KMS-11 (cell line): ENCODE measurements around the gene SLC16A1.

Experiments used
- H2AFZ ChIP-seq: fragments of 200-600 bp; sonication (generic); 2 replicates; pipeline ENCODE4 v1.6.1; 2016; ENCODE audit warnings: antibody characterized with exemption, mixed run types, low read depth
- H3K27ac ChIP-seq: fragments of 200-600 bp; sonication (generic); 2 replicates; pipeline ENCODE4 v1.6.1; 2016; ENCODE audit warnings: mild to moderate bottlenecking, mixed run types
- H3K27me3 ChIP-seq: fragments of 200-600 bp; sonication (generic); 2 replicates; pipeline ENCODE4 v1.6.1; 2017; ENCODE audit warnings: mild to moderate bottlenecking, low read depth, mixed run types, moderate library complexity; ENCODE audit not compliant: insufficient read depth
- H3K36me3 ChIP-seq: fragments of 200-600 bp; sonication (generic); 2 replicates; pipeline ENCODE4 v1.6.1; 2017; ENCODE audit warnings: mild to moderate bottlenecking, mixed run types; ENCODE audit not compliant: insufficient read depth
- H3K4me1 ChIP-seq: fragments of 200-600 bp; sonication (generic); 2 replicates; pipeline ENCODE4 v1.6.1; 2016; ENCODE audit warnings: mild to moderate bottlenecking, low read depth, mixed run types; ENCODE audit not compliant: poor library complexity, severe bottlenecking
- H3K4me2 ChIP-seq: fragments of 200-600 bp; sonication (generic); 2 replicates; pipeline ENCODE4 v1.7.0; 2016; ENCODE audit warnings: mild to moderate bottlenecking, mixed run types
- H3K4me3 ChIP-seq: fragments of 200-600 bp; sonication (generic); IDR thresholded peaks from 2 replicates; pipeline ENCODE4 v1.6.1; 2017; ENCODE audit warnings: low read depth, low read length, mixed read lengths; ENCODE audit not compliant: insufficient read depth
- H3K79me2 ChIP-seq: fragments of 200-600 bp; sonication (generic); 2 replicates; pipeline ENCODE4 v1.6.1; 2016; ENCODE audit warnings: low read depth, mixed run types; ENCODE audit not compliant: insufficient read depth
- H3K9ac ChIP-seq: fragments of 200-600 bp; sonication (generic); 2 replicates; pipeline ENCODE4 v1.6.1; 2016; ENCODE audit warnings: mild to moderate bottlenecking, mixed run types
- H4K20me1 ChIP-seq: fragments of 200-600 bp; sonication (generic); 2 replicates; pipeline ENCODE4 v1.6.1; 2016; ENCODE audit warnings: mild to moderate bottlenecking, mixed run types; ENCODE audit not compliant: insufficient read depth
- CTCF ChIP-seq: fragments of 200-600 bp; sonication (generic); conservative IDR thresholded peaks from 2 replicates; pipeline ENCODE4 v1.6.1; 2017; ENCODE audit warnings: low read depth, mild to moderate bottlenecking, antibody characterized with exemption, low read length, moderate library complexity, mixed read lengths

SLC16A1 gene

GRCh38 chr1:112974646-112975045 lies 18.6 kb upstream of the SLC16A1 start:
- Histone ChIP-seq H4K20me1 (no peaks in the 10 kb centered on the region), H3K4me3 (no peak overlapping the region), H3K9ac (no peak overlapping the region), H3K4me1 (no peaks in the 10 kb centered on the region), H2AFZ (no peak overlapping the region), H3K79me2 (no peaks in the 10 kb centered on the region), H3K27me3 (no peaks in the 10 kb centered on the region), H3K27ac (no peak overlapping the region), H3K4me2 (no peak overlapping the region), H3K36me3 (no peaks in the 10 kb centered on the region)
- no peak for TF ChIP-seq CTCF

GRCh38 chr1:112973788-112974187 lies 17.8 kb upstream of the SLC16A1 start:
- no peak overlapping the region for H2AFZ ChIP-seq
- H3K27ac ChIP-seq: no peak overlapping the region
- no peak overlapping the region for H3K9ac ChIP-seq
- TF ChIP-seq CTCF: no peak
- H3K27me3 ChIP-seq: no peaks in the 10 kb centered on the region
- no peaks in the 10 kb centered on the region for H3K79me2 ChIP-seq
- no peaks in the 10 kb centered on the region for H3K4me1 ChIP-seq
- H4K20me1 ChIP-seq: no peaks in the 10 kb centered on the region
- no peak overlapping the region for H3K4me3 ChIP-seq
- no peak overlapping the region for H3K4me2 ChIP-seq
- no peaks in the 10 kb centered on the region for H3K36me3 ChIP-seq

GRCh38 chr1:112971006-112971405 lies 15.0 kb upstream of the SLC16A1 start:
- H3K79me2 ChIP-seq: peaks cover 4% of the 10 kb centered on the region; the same call in 1 of the 2 replicates
- no peaks in the 10 kb centered on the region for H3K27me3 ChIP-seq
- no peaks in the 10 kb centered on the region for H3K36me3 ChIP-seq
- no peak for TF ChIP-seq CTCF
- H3K4me2 ChIP-seq: no peak overlapping the region
- no peak overlapping the region for H3K4me3 ChIP-seq
- H4K20me1 ChIP-seq: no peaks in the 10 kb centered on the region
- H3K9ac ChIP-seq: no peak overlapping the region
- no peak overlapping the region for H3K27ac ChIP-seq
- H2AFZ ChIP-seq: no peak overlapping the region
- no peaks in the 10 kb centered on the region for H3K4me1 ChIP-seq

- Histone ChIP-seq H3K9ac (no peak overlapping the region), H3K27ac (no peak overlapping the region), H2AFZ (no peak overlapping the region), H3K36me3 (no peaks in the 10 kb centered on the region), H3K27me3 (no peaks in the 10 kb centered on the region), H3K4me2 (no peak overlapping the region), H3K4me1 (peaks cover 1% of the 10 kb centered on the region), H3K79me2 (peaks cover 30% of the 10 kb centered on the region), H4K20me1 (no peaks in the 10 kb centered on the region), H3K4me3 (no peak overlapping the region)
- TF ChIP-seq CTCF: no peak
Observed at GRCh38 chr1:112964347-112964746, 8.4 kb upstream of the SLC16A1 start.
